ENCODE measurements around the gene C4orf50. TPM values are rescaled to one million over a fixed set of nuclear protein-coding genes. Genes with fewer than 3 reads are reported as not detected.
"Not testable (repeated sequence)": the region's sequence is repeated elsewhere in the genome, so short reads cannot be mapped to it uniquely, and the experiment has no call there.

C4orf50 gene
- total and polyA plus RNA-seq, 12 donors, result 0.08 to 1.4 (median 0.56) TPM; not detected in 4

DNA sequence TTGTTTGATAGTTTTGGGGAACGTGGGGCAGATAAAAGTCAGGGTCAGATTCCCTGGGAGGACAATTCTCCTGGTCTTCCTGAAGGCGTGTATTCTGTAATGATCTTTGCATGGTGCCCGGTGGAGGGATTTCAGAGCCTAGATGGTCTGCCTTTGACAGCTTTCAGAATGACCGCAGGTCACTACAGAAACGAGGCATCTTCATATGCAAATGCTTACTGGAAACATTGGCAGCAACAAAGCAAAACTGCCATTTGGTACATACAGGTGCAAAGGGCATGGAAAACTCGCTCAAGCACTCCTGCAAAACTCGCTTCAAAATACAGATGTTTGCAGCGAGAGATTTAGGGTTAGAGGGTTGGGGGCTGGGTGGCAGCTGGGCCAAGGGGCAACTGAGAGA is 8.8 kb downstream of the C4orf50 start:
- no peak for TF ChIP-seq POLR2A (IDR thresholded peaks at IDR 0.05)
- TF ChIP-seq, protein P1, sequence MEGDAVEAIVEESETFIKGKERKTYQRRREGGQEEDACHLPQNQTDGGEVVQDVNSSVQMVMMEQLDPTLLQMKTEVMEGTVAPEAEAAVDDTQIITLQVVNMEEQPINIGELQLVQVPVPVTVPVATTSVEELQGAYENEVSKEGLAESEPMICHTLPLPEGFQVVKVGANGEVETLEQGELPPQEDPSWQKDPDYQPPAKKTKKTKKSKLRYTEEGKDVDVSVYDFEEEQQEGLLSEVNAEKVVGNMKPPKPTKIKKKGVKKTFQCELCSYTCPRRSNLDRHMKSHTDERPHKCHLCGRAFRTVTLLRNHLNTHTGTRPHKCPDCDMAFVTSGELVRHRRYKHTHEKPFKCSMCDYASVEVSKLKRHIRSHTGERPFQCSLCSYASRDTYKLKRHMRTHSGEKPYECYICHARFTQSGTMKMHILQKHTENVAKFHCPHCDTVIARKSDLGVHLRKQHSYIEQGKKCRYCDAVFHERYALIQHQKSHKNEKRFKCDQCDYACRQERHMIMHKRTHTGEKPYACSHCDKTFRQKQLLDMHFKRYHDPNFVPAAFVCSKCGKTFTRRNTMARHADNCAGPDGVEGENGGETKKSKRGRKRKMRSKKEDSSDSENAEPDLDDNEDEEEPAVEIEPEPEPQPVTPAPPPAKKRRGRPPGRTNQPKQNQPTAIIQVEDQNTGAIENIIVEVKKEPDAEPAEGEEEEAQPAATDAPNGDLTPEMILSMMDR (IDR thresholded peaks at IDR 0.05), result no peak
- Histone ChIP-seq H3K4me3 (no peak overlapping the region), H3K4me1 (replicated peaks in 1 of 2) (no peaks in the 10 kb centered on the region), H3K36me3 (replicated peaks in 1 of 2) (no peaks in the 10 kb centered on the region), H3K27ac (no peak overlapping the region), H3K9me3 (replicated peaks in 1 of 3) (no peaks in the 10 kb centered on the region), H3K27me3 (no peaks in the 10 kb centered on the region)
- 50 to 59% (median 55%) methylated on average over 8 of the region's 8 CpGs for WGBS, 4 donors
- intact Hi-C loops (cut with DNase I), result no loop called here
- DNase-seq, result no peak

DNA sequence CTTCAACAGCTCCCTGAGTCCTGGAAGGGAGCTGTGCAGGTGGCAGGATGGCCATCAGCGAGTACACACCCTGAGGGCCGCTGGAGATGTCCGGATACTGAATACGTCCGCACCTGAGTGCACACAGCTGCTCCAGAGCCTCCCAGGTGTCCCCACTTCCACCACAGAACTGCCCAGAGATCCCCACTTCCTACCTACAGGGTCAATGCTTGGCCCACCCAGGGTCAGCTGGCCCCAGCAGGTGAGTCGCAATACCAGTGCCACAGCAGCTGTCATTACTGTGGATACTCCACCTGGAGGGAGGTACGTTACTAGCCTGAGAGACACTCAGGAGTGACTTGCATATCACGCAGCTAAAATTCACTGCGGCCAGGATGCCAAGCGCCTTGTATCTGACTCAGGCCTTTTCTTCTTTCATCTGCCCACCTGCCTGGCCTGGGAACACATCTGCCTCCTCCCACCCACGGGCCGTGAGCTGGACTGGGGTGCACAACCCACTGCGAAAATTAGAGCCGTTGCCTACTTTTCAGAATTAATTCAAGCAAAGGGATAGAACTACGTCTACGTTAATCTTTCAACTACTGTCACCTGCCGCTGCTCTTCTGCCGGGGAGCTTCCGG is 9.4 kb downstream of the C4orf50 start:
- 75 to 81% (median 78%) methylated on average over 13 to 19 of the region's 19 CpGs for WGBS, 4 donors
- Histone ChIP-seq H3K9me3 (replicated peaks in 1 of 3) (no peaks in the 10 kb centered on the region), H3K27ac (no peak overlapping the region), H3K27me3 (no peaks in the 10 kb centered on the region), H3K4me1 (replicated peaks in 1 of 2) (no peaks in the 10 kb centered on the region), H3K36me3 (replicated peaks in 1 of 2) (no peaks in the 10 kb centered on the region), H3K4me3 (no peak overlapping the region)
- no peak for DNase-seq
- intact Hi-C loops (cut with DNase I), result no loop called here
- TF ChIP-seq POLR2A (IDR thresholded peaks at IDR 0.05), result no peak
- TF ChIP-seq, protein P1 (IDR thresholded peaks at IDR 0.05), result no peak

DNA sequence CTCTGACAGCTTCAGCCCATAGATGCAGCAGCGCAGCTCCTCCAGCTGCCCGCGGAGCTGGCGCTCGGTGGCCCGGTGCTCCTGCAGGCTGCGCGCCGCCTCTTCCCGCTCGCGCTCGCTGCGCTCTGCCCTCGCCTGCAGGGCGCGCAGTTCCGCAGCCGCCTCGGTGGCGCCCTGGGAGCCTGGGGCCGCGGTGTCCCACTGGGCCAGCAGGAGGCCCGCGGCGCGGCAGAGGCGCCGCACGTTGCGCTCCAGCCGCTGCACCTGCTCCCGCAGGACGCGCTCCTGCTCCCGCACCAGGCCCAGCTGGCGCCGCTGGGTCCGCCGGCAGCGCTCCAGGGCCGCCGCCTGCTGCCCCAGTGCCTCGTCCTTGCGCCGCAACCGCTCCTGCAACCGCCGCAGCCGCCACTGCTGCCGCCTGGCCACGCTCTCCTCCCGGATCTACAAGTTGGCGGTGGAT is 10.1 kb downstream of the C4orf50 start:
- Histone ChIP-seq H3K4me3 (no peak overlapping the region), H3K27me3 (no peaks in the 10 kb centered on the region)

DNA sequence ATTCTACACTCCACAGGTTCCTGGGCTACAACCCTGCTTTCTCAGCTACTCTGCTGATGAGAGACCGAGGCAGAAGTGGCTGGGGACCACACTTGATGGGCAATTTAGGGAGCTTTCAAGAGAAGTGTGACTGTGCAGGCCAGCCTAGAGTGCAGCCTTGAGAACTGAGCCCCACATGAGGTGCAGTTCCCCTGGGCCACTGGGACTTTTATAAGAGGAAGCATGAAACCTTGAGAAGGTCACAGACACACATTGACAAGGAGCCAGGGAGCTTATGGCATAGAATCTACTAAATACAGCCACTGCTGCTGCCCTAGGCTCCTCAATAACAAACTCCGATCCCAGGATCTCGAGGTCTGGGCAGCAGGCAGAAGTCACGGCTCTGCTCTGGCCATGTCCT is 13.1 kb downstream of the C4orf50 start:
- 77 to 84% (median 81%) methylated on average over 1 to 4 of the region's 4 CpGs for WGBS, 4 donors
- no peaks in the 10 kb centered on the region for H3K36me3 ChIP-seq (replicated peaks in 1 of 2)
- DNase-seq, result no peak
- no peaks in the 10 kb centered on the region for H3K27me3 ChIP-seq
- no peak overlapping the region for H3K4me3 ChIP-seq
- TF ChIP-seq POLR2A (IDR thresholded peaks at IDR 0.05), result no peak
- TF ChIP-seq, protein P1 (IDR thresholded peaks at IDR 0.05), result no peak
- intact Hi-C loops (cut with DNase I), result no loop called here
- H3K9me3 ChIP-seq (replicated peaks in 1 of 3), result no peaks in the 10 kb centered on the region
- no peak overlapping the region for H3K27ac ChIP-seq
- no peaks in the 10 kb centered on the region for H3K4me1 ChIP-seq (replicated peaks in 1 of 2)

More for the DNA sequence above, 10.1 kb downstream of the C4orf50 start:
- no peak for DNase-seq
- 29 to 69% (median 48%) methylated on average over 23 to 54 of the region's 54 CpGs for WGBS, 4 donors
- TF ChIP-seq POLR2A (IDR thresholded peaks at IDR 0.05), result no peak
- TF ChIP-seq, protein P1 (IDR thresholded peaks at IDR 0.05), result no peak
- intact Hi-C loops (cut with DNase I), result no loop called here
- H3K27ac ChIP-seq, result no peak overlapping the region
- H3K9me3 ChIP-seq (replicated peaks in 1 of 3), result no peaks in the 10 kb centered on the region
- no peaks in the 10 kb centered on the region for H3K36me3 ChIP-seq (replicated peaks in 1 of 2)
- no peaks in the 10 kb centered on the region for H3K4me1 ChIP-seq (replicated peaks in 1 of 2)

DNA sequence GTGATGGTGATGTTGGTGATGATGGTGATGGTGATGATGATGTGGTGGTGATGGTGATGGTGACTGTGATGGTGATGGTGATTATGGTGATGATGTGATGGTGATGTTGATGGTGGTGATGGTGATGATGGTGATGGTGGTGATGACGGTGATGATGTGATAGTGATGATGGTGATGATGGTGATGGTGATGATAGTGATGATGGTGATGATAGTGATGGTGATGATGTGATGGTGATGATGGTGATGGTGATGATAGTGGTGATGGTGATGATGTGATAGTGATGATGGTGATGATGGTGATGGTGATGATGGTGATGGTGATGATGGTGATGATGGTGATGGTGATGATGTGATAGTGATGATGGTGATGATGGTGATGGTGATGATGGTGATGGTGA is 14.7 kb downstream of the C4orf50 start:
- DNase-seq; H3K4me1 ChIP-seq (replicated peaks in 1 of 2); H3K36me3 ChIP-seq (replicated peaks in 1 of 2); H3K9me3 ChIP-seq (replicated peaks in 1 of 3); H3K27ac ChIP-seq; H3K27me3 ChIP-seq; intact Hi-C loops (cut with DNase I); H3K4me3 ChIP-seq: not testable (repeated sequence)
- WGBS, 4 donors, result 0 to 97% (median 56%) methylated on average over 1 of the region's 1 CpG
